ENCODE data around the gene SPAST. TPM values are rescaled to one million over a fixed set of nuclear protein-coding genes. Genes with fewer than 3 reads are reported as not detected.

The SPAST gene
- total and polyA plus RNA-seq, 9 of the 15 experiments (the other 6 are each of a cell fraction or from before 2014, with no cell fraction given), result 7.4 to 37.0 (median 19.0) TPM

DNA sequence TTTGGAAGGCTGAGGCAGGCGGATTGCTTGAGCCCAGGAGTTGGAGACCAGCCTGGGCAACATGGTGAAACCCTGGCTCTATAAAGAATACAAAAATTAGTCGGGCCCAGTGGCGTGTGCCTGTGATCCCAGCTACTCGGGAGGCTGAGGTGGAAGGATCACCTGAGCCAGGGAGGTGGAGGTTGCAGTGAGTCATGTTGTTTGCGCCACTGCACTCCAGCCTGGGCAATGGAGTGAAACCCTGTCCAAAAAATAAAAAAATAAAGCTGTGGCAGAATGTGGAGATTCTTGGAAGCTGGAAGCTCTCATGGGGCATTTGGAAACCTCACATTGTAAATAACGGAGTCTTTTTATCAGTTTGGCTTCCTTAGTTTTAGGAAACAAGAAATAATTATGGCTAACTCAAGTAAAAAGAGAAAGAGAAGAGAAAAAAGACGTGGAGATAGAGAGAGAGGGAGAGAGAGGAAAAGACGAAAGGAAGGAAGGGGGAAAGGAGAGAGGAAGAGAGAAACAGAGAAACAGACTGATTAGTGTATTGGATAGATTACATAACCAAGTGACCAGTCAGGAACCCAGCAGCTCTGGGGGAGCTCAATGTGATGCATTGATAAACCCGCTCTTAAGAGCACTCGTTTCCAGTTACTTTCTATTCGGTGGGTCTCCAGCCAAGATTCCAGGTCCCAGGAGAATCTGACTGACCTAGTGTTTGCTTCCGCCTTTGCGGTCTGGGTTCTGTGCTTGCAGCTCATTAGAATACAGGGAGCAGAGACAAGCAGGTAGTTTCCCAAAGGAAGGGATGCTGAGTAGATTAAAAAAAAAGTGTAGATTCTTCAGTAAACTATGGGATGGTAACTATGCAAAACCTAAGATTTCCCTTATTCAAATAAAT lies 1.1 kb upstream of the SPAST start (continued):
- TF ChIP-seq, protein P1, sequence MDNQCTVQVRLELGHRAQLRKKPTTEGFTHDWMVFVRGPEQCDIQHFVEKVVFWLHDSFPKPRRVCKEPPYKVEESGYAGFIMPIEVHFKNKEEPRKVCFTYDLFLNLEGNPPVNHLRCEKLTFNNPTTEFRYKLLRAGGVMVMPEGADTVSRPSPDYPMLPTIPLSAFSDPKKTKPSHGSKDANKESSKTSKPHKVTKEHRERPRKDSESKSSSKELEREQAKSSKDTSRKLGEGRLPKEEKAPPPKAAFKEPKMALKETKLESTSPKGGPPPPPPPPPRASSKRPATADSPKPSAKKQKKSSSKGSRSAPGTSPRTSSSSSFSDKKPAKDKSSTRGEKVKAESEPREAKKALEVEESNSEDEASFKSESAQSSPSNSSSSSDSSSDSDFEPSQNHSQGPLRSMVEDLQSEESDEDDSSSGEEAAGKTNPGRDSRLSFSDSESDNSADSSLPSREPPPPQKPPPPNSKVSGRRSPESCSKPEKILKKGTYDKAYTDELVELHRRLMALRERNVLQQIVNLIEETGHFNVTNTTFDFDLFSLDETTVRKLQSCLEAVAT (IDR thresholded peaks at IDR 0.05), result peak in 1 of 2 experiments; percentile 76; a peak in 1 of 4 replicates
- no peak for TF ChIP-seq ZKSCAN1 (IDR thresholded peaks at IDR 0.05; ENCODE audit: low read depth, low read length)
- TF ChIP-seq DPF2 (IDR thresholded peaks at IDR 0.05), result peak; percentile 77
- peak; percentile 59; the same call in 1 of the 2 replicates for TF ChIP-seq SMARCE1 (IDR thresholded peaks at IDR 0.05)
- TF ChIP-seq, protein P2, sequence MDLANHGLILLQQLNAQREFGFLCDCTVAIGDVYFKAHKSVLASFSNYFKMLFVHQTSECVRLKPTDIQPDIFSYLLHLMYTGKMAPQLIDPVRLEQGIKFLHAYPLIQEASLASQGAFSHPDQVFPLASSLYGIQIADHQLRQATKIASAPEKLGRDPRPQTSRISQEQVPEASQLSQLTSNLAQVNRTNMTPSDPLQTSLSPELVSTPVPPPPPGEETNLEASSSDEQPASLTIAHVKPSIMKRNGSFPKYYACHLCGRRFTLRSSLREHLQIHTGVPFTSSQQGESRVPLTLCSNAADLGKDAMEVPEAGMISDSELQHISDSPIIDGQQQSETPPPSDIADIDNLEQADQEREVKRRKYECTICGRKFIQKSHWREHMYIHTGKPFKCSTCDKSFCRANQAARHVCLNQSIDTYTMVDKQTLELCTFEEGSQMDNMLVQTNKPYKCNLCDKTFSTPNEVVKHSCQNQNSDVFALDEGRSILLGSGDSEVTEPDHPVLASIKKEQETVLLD (IDR thresholded peaks at IDR 0.05), result peak; percentile 53; the same call in 1 of the 2 replicates
- TF ChIP-seq, protein P3, sequence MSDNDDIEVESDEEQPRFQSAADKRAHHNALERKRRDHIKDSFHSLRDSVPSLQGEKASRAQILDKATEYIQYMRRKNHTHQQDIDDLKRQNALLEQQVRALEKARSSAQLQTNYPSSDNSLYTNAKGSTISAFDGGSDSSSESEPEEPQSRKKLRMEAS (CRISPR knock-in tag; IDR thresholded peaks at IDR 0.05), result no peak
- no peak for TF ChIP-seq ZNF766 (CRISPR knock-in tag; conservative IDR thresholded peaks at IDR 0.05)
- TF ChIP-seq ZNF263 (CRISPR knock-in tag; IDR thresholded peaks at IDR 0.05; ENCODE audit: borderline replicate concordance), result no peak
- TF ChIP-seq, protein P4, sequence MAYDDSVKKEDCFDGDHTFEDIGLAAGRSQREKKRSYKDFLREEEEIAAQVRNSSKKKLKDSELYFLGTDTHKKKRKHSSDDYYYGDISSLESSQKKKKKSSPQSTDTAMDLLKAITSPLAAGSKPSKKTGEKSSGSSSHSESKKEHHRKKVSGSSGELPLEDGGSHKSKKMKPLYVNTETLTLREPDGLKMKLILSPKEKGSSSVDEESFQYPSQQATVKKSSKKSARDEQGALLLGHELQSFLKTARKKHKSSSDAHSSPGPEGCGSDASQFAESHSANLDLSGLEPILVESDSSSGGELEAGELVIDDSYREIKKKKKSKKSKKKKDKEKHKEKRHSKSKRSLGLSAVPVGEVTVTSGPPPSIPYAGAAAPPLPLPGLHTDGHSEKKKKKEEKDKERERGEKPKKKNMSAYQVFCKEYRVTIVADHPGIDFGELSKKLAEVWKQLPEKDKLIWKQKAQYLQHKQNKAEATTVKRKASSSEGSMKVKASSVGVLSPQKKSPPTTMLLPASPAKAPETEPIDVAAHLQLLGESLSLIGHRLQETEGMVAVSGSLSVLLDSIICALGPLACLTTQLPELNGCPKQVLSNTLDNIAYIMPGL (CRISPR knock-in tag; IDR thresholded peaks at IDR 0.05), result no peak
- TF ChIP-seq NBN (IDR thresholded peaks at IDR 0.05; ENCODE audit: low read depth), result peak; percentile 71; the same call in 1 of the 2 replicates
- no peak for TF ChIP-seq NELFE (IDR thresholded peaks at IDR 0.05; ENCODE audit: insufficient read depth, insufficient read length)
- no peak for TF ChIP-seq DDX20 (tag; IDR thresholded peaks at IDR 0.05; ENCODE audit: low read depth)
- TF ChIP-seq NFIC (IDR thresholded peaks at IDR 0.05), result peak; percentile 33; the same call in 1 of the 2 replicates
- TF ChIP-seq TAL1 (IDR thresholded peaks at IDR 0.05), result peak; percentile 8; the same call in 1 of the 2 replicates
- no peak for TF ChIP-seq ZNF217 (CRISPR knock-in tag; IDR thresholded peaks at IDR 0.05)
- TF ChIP-seq TSC22D4 (tag; IDR thresholded peaks at IDR 0.05), result no peak
- TF ChIP-seq ZNF445 (CRISPR knock-in tag; IDR thresholded peaks at IDR 0.05; ENCODE audit: low read depth), result no peak
- TF ChIP-seq NUFIP1 (IDR thresholded peaks at IDR 0.05; ENCODE audit: partially characterized antibody), result no peak

Measured in K562 (cell line).